Stimulated activated CD8-positive, alpha-beta memory T cell treated with anti-CD3 and anti-CD28 coated beads, Interleukin-4, amount 100 ng/mL, for 48 hours (primary cell): Measurements from ENCODE around the gene OBSL1.
A peak's percentile ranks its signal among the peaks of the same experiment; 100 is the strongest.

Experiments
- DNase-seq: peaks from one replicate; pipeline ENCODE4 v3.0.0-alpha.2; 2020

OBSL1 gene

GRCh38 chr2:219511547-219512325, 59.6 kb downstream of the OBSL1 start:
- DNase-seq, result no peak

- no peak for DNase-seq
Measured at GRCh38 chr2:219510512-219511135, 60.7 kb downstream of the OBSL1 start.

GRCh38 chr2:219509780-219510511, 61.4 kb downstream of the OBSL1 start:
- DNase-seq, result peak; percentile 70

GRCh38 chr2:219508971-219509779, 62.2 kb downstream of the OBSL1 start:
- no peak for DNase-seq

- DNase-seq, result no peak
Measured at GRCh38 chr2:219508444-219508734, 63.0 kb downstream of the OBSL1 start.

- DNase-seq, result no peak
Measured at GRCh38 chr2:219507581-219508443, 63.5 kb downstream of the OBSL1 start.

GRCh38 chr2:219506802-219507526, 64.4 kb downstream of the OBSL1 start:
- no peak for DNase-seq

GRCh38 chr2:219506153-219506801, 65.1 kb downstream of the OBSL1 start:
- DNase-seq, result no peak

- DNase-seq, result no peak
Measured at GRCh38 chr2:219505585-219505984, 65.8 kb downstream of the OBSL1 start.

- DNase-seq, result no peak
Measured at GRCh38 chr2:219502618-219503017, 68.7 kb downstream of the OBSL1 start.

- no peak for DNase-seq
Measured at GRCh38 chr2:219501849-219502248, 69.5 kb downstream of the OBSL1 start.
